GM11168 (cell line): ENCODE data around the gene CNPY1.

Experiments used
- in situ Hi-C: fragments of 300-500 bp; cut with MboI; formaldehyde crosslinking; loops from one replicate; pipeline ENCODE4 v1.12.0; 2022; ENCODE audit warnings: low sequenced_read_pairs; ENCODE audit not compliant: unreplicated experiment

Gene CNPY1

GRCh38 chr7:155477476-155477875, 68.9 kb downstream of the CNPY1 start:
- in situ Hi-C loops = no loop called here

GRCh38 chr7:155471718-155472117, 74.6 kb downstream of the CNPY1 start:
- in situ Hi-C loops = no loop called here

GRCh38 chr7:155470686-155471638, 75.4 kb downstream of the CNPY1 start:
- in situ Hi-C loops = no loop called here

- in situ Hi-C loops = no loop called here
These were observed 76.2 kb downstream of the CNPY1 start for GRCh38 chr7:155470186-155470487.

- in situ Hi-C loops = no loop called here
These were observed 76.8 kb downstream of the CNPY1 start for GRCh38 chr7:155469311-155470185.

- in situ Hi-C loops = no loop called here
These were observed 77.6 kb downstream of the CNPY1 start for GRCh38 chr7:155468785-155469148.

- in situ Hi-C loops = no loop called here
These were observed 78.2 kb downstream of the CNPY1 start for GRCh38 chr7:155467846-155468784.

- in situ Hi-C loops = no loop called here
These were observed 79.3 kb downstream of the CNPY1 start for GRCh38 chr7:155466814-155467733.

GRCh38 chr7:155466142-155466813, 80.1 kb downstream of the CNPY1 start:
- in situ Hi-C loops = no loop called here

GRCh38 chr7:155465761-155466141, 80.6 kb downstream of the CNPY1 start:
- in situ Hi-C loops = no loop called here

- in situ Hi-C loops = no loop called here
These were observed 81.2 kb downstream of the CNPY1 start for GRCh38 chr7:155464948-155465739.

GRCh38 chr7:155464183-155464582, 82.2 kb downstream of the CNPY1 start:
- in situ Hi-C loops = no loop called here

GRCh38 chr7:155463114-155463811, 83.1 kb downstream of the CNPY1 start:
- in situ Hi-C loops = no loop called here

- in situ Hi-C loops = no loop called here
These were observed 84.1 kb downstream of the CNPY1 start for GRCh38 chr7:155462163-155462735.

- in situ Hi-C loops = no loop called here
These were observed 84.7 kb downstream of the CNPY1 start for GRCh38 chr7:155461631-155462030.

- in situ Hi-C loops = no loop called here
These were observed 85.3 kb downstream of the CNPY1 start for GRCh38 chr7:155460926-155461613.
